ENCODE measurements around the gene TMA7B.

DNA sequence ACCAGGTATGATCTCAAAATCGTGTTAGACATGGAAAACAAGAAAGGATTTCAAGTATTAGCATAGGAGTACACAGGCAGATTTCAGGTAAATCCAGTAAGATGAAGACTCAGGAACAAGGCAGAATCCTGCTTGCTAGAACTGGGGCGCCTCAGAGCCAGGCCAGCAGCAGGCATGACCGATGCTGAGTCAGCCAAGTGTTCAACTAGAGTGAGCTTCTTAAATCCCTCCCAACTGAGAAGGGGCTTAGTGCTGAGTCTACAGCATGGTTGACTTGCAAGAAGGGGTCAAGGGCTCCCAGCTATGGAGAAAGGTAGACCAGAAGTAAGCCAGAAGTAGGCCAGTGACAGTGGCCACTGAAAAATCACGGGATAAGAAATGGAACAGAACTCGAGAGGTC, 46.9 kb upstream of the TMA7B start:
- TF ChIP-seq, protein P1, sequence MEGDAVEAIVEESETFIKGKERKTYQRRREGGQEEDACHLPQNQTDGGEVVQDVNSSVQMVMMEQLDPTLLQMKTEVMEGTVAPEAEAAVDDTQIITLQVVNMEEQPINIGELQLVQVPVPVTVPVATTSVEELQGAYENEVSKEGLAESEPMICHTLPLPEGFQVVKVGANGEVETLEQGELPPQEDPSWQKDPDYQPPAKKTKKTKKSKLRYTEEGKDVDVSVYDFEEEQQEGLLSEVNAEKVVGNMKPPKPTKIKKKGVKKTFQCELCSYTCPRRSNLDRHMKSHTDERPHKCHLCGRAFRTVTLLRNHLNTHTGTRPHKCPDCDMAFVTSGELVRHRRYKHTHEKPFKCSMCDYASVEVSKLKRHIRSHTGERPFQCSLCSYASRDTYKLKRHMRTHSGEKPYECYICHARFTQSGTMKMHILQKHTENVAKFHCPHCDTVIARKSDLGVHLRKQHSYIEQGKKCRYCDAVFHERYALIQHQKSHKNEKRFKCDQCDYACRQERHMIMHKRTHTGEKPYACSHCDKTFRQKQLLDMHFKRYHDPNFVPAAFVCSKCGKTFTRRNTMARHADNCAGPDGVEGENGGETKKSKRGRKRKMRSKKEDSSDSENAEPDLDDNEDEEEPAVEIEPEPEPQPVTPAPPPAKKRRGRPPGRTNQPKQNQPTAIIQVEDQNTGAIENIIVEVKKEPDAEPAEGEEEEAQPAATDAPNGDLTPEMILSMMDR (conservative IDR thresholded peaks at IDR 0.05), result no peak
- no peak for TF ChIP-seq ZFX (IDR thresholded peaks at IDR 0.05)
